Astrocyte of the hippocampus (primary cell): ENCODE measurements around the gene ABCA3.
"Not testable (repeated sequence)": the region's sequence is repeated elsewhere in the genome, so short reads cannot be mapped to it uniquely, and the experiment has no call there.

Source experiments
- DNase-seq: peaks from one replicate; pipeline ENCODE4 v3.0.0; 2011; ENCODE audit warnings: low read depth, low spot score

The ABCA3 gene

GRCh38 chr16:2340564-2341455 lies at the start of gene ABCA3:
ABCA3 (minus strand) TSS chr16:2340728; CDS start chr16:2326466, 14,262 bp downstream.
- peak; percentile 99 for DNase-seq

- DNase-seq: peak; percentile 63
Measured at GRCh38 chr16:2388875-2389433, 48.4 kb upstream of the ABCA3 start.

GRCh38 chr16:2388139-2388874 lies 47.8 kb upstream of the ABCA3 start:
- DNase-seq: no peak

GRCh38 chr16:2386990-2387389 lies 46.5 kb upstream of the ABCA3 start:
- no peak for DNase-seq

- not testable (repeated sequence) for DNase-seq
Measured at GRCh38 chr16:2385982-2386381, 45.5 kb upstream of the ABCA3 start.

GRCh38 chr16:2385190-2385836 lies 44.8 kb upstream of the ABCA3 start:
- DNase-seq: peak; percentile 57

- no peak for DNase-seq
Measured at GRCh38 chr16:2384426-2384825, 43.9 kb upstream of the ABCA3 start.

- DNase-seq: no peak
Measured at GRCh38 chr16:2383501-2383900, 43.0 kb upstream of the ABCA3 start.

GRCh38 chr16:2374644-2375043 lies 34.1 kb upstream of the ABCA3 start:
- DNase-seq: no peak

- no peak for DNase-seq
Measured at GRCh38 chr16:2373176-2373575, 32.6 kb upstream of the ABCA3 start.

GRCh38 chr16:2372684-2373083 lies 32.2 kb upstream of the ABCA3 start:
- DNase-seq: no peak

- DNase-seq: no peak
Measured at GRCh38 chr16:2371421-2371820, 30.9 kb upstream of the ABCA3 start.

GRCh38 chr16:2370721-2371120 lies 30.2 kb upstream of the ABCA3 start:
- DNase-seq: no peak

GRCh38 chr16:2366660-2367309 lies 26.3 kb upstream of the ABCA3 start:
- DNase-seq: no peak

GRCh38 chr16:2365397-2366294 lies 25.1 kb upstream of the ABCA3 start:
- DNase-seq: peak; percentile 74

GRCh38 chr16:2364638-2365210 lies 24.2 kb upstream of the ABCA3 start:
- peak; percentile 5 for DNase-seq

GRCh38 chr16:2362218-2362617 lies 21.7 kb upstream of the ABCA3 start:
- DNase-seq: no peak

- no peak for DNase-seq
Measured at GRCh38 chr16:2361129-2361528, 20.6 kb upstream of the ABCA3 start.

- DNase-seq: no peak
Measured at GRCh38 chr16:2359919-2360318, 19.4 kb upstream of the ABCA3 start.

- no peak for DNase-seq
Measured at GRCh38 chr16:2358811-2359210, 18.3 kb upstream of the ABCA3 start.
